ENCODE data around the gene SLC25A44. TPM values are rescaled to one million over a fixed set of nuclear protein-coding genes. Genes with fewer than 3 reads are reported as not detected.

The SLC25A44 gene
- total RNA-seq, 1 donor from 2014 or later = 13.5 TPM

DNA sequence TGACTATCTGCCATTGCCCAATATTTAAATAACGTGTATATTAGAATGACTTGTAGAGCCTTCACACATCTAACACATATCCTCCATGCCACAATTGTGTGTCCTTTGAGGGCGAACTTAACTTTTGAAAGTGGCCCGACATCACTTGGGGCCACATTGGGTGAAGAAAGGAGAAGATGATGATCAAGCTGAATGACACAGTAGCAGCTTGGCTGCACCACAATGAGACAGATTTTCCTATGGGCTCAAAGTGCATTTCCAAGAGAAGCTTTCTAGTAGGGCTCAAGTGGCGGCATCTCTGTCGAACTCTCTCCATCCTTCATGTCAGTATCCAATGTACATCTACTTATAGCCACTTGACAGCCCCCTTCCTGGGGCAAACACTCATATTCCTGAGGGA is 44.3 kb downstream of the SLC25A44 start:
- intact Hi-C loops (cut with DNase I) = no loop called here
- TF ChIP-seq, protein P1, sequence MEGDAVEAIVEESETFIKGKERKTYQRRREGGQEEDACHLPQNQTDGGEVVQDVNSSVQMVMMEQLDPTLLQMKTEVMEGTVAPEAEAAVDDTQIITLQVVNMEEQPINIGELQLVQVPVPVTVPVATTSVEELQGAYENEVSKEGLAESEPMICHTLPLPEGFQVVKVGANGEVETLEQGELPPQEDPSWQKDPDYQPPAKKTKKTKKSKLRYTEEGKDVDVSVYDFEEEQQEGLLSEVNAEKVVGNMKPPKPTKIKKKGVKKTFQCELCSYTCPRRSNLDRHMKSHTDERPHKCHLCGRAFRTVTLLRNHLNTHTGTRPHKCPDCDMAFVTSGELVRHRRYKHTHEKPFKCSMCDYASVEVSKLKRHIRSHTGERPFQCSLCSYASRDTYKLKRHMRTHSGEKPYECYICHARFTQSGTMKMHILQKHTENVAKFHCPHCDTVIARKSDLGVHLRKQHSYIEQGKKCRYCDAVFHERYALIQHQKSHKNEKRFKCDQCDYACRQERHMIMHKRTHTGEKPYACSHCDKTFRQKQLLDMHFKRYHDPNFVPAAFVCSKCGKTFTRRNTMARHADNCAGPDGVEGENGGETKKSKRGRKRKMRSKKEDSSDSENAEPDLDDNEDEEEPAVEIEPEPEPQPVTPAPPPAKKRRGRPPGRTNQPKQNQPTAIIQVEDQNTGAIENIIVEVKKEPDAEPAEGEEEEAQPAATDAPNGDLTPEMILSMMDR (IDR thresholded peaks at IDR 0.05) = no peak
- no peak overlapping the region for H3K27ac ChIP-seq

DNA sequence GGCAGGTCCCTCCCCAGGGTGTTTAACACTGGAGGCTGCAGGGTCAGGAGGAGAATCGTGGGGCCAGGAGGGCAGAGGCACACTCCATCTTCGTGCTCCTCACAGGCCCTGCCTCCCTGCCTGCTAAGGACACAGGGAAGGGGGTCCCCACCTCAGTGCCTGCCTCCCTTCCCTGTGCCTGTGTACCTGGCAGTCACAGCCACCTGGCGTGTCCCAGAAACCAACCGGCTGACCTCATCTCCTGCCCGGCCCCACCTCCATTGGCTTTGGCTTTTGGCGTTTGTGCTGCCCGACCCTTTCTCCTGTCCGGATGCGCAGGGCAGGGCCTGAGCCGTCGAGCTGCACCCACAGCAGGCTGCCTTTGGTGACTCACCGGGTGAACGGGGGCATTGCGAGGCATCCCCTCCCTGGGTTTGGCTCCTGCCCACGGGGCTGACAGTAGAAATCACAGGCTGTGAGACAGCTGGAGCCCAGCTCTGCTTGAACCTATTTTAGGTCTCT is 47.5 kb downstream of the SLC25A44 start:
- Histone ChIP-seq H3K9me3 (no peaks in the 10 kb centered on the region), H3K4me1 (peaks cover 0 to 8% of the 10 kb centered on the region in 2 donors), H3K27ac (no peak overlapping the region), H3K4me3 (no peak overlapping the region), H3K27me3 (no peaks in the 10 kb centered on the region), H3K36me3 (peaks cover 24 to 37% of the 10 kb centered on the region in 2 donors)
- TF ChIP-seq, protein P1 (IDR thresholded peaks at IDR 0.05) = no peak
- DNase-seq (ENCODE audit: low spot score in 2 of 2) = no peak
- intact Hi-C loops (cut with DNase I) = no loop called here

More for the DNA sequence above, 44.3 kb downstream of the SLC25A44 start:
- H3K36me3 ChIP-seq = peaks cover 47 to 67% of the 10 kb centered on the region in 2 donors
- H3K9me3 ChIP-seq = no peaks in the 10 kb centered on the region
- H3K4me3 ChIP-seq = no peak overlapping the region
- no peak for DNase-seq (ENCODE audit: low spot score in 2 of 2)
- H3K4me1 ChIP-seq = no peaks in the 10 kb centered on the region
- H3K27me3 ChIP-seq = no peaks in the 10 kb centered on the region

DNA sequence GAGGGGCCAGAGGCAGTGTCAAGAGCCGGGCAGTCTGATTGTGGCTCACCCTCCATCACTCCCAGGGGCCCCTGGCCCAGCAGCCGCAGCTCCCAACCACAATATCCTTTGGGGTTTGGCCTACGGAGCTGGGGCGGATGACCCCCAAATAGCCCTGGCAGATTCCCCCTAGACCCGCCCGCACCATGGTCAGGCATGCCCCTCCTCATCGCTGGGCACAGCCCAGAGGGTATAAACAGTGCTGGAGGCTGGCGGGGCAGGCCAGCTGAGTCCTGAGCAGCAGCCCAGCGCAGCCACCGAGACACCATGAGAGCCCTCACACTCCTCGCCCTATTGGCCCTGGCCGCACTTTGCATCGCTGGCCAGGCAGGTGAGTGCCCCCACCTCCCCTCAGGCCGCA is 48.0 kb downstream of the SLC25A44 start, which contains the start of gene BGLAP:
Gene BGLAP (plus strand): TSS at position 259 of the 400 bp plus-strand sequence. CDS start 48 bp downstream, at position 307.
- no peaks in the 10 kb centered on the region for H3K9me3 ChIP-seq
- intact Hi-C loops (cut with DNase I) = no loop called here
- no peak for DNase-seq (ENCODE audit: low spot score in 2 of 2)
- H3K4me3 ChIP-seq = no peak within 1 kb of the TSS
- H3K27ac ChIP-seq = no peak within 1 kb of the TSS
- peaks cover 0 to 8% of the 10 kb centered on the region in 2 donors for H3K4me1 ChIP-seq
- no peaks in the 10 kb centered on the region for H3K27me3 ChIP-seq
- TF ChIP-seq, protein P1 (IDR thresholded peaks at IDR 0.05) = no peak
- H3K36me3 ChIP-seq = peaks cover 18 to 31% of the 10 kb centered on the region in 2 donors

DNA sequence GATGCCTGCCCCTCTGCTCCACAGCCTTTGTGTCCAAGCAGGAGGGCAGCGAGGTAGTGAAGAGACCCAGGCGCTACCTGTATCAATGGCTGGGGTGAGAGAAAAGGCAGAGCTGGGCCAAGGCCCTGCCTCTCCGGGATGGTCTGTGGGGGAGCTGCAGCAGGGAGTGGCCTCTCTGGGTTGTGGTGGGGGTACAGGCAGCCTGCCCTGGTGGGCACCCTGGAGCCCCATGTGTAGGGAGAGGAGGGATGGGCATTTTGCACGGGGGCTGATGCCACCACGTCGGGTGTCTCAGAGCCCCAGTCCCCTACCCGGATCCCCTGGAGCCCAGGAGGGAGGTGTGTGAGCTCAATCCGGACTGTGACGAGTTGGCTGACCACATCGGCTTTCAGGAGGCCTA is 48.8 kb downstream of the SLC25A44 start:
- DNase-seq (ENCODE audit: low spot score in 2 of 2) = no peak
- Histone ChIP-seq H3K27me3 (no peaks in the 10 kb centered on the region), H3K36me3 (peaks cover 13 to 25% of the 10 kb centered on the region in 2 donors), H3K9me3 (no peaks in the 10 kb centered on the region), H3K4me3 (no peak overlapping the region), H3K27ac (no peak overlapping the region), H3K4me1 (peaks cover 0 to 8% of the 10 kb centered on the region in 2 donors)
- intact Hi-C loops (cut with DNase I) = no loop called here
- TF ChIP-seq, protein P1 (IDR thresholded peaks at IDR 0.05) = no peak

DNA sequence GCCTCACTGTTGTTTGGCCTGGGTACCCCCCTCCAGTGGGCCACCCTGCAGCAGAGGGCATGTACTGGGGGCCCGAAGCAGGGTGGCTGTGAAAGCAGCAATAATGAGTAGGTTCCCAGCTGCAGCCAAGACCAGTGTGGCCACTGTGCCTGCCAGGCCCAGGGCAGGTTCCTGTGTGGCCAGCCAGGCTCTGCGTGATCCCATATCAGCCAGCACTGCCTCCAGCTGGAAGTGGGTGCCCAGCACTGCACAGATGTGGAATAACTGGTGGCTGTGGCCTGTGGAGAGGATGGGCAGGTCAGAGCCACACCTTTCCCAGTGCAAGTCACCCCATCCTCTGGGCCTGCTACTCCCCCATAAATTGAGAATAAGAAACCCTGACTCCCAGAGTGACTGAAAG is 50.2 kb downstream of the SLC25A44 start:
- DNase-seq (ENCODE audit: low spot score in 2 of 2) = no peak
- TF ChIP-seq, protein P1 (IDR thresholded peaks at IDR 0.05) = no peak
- no peak overlapping the region for H3K4me3 ChIP-seq
- no peak overlapping the region for H3K27ac ChIP-seq
- H3K9me3 ChIP-seq = no peaks in the 10 kb centered on the region
- intact Hi-C loops (cut with DNase I) = no loop called here
- H3K4me1 ChIP-seq = peaks cover 0 to 10% of the 10 kb centered on the region in 2 donors
- no peaks in the 10 kb centered on the region for H3K27me3 ChIP-seq
- H3K36me3 ChIP-seq = peaks cover 0 to 11% of the 10 kb centered on the region in 2 donors
